A673 (cell line): ENCODE measurements around the gene TFB1M. TPM values are rescaled to one million over a fixed set of nuclear protein-coding genes. Genes with fewer than 3 reads are reported as not detected.
"Not testable (repeated sequence)": the region's sequence is repeated elsewhere in the genome, so short reads cannot be mapped to it uniquely, and the experiment has no call there.

Experiments used
- BruUV-seq: library from RNA; stranded (reverse); fragments of 400-500 nt; replicated peaks from 2 replicates; lab custom pipeline; 2021; lab: Mats Ljungman, UMichigan
- CTCF ChIA-PET: fragments of 300-600 bp; sonication (Branson Sonifier 250); formaldehyde crosslinking; loops from one replicate; lab custom pipeline; 2022; ENCODE audit warnings: antibody characterized with exemption; lab: Charles Lee
- POLR2A ChIA-PET: fragments of 300-600 bp; sonication (Branson Sonifier 250); formaldehyde crosslinking; loops from one replicate; lab custom pipeline; 2022; ENCODE audit warnings: antibody characterized with exemption; ENCODE audit not compliant: low non-redundant PET; lab: Charles Lee
- DNase-seq: peaks from one replicate; pipeline ENCODE4 v3.0.0-alpha.2; 2015; ENCODE audit warnings: low spot score
- H3K27ac ChIP-seq: fragments of 200-600 bp; sonication (generic); 2 replicates; pipeline ENCODE4 v1.5.1; 2016; ENCODE audit warnings: mixed run types, low read depth, mild to moderate bottlenecking, mixed read lengths, antibody characterized with exemption, low read length; ENCODE audit not compliant: poor library complexity, severe bottlenecking
- H3K27me3 ChIP-seq: fragments of 200-600 bp; sonication (generic); replicated peaks from 2 replicates; pipeline ENCODE4 v1.6.1; 2017; ENCODE audit warnings: mixed run types, low read depth, mild to moderate bottlenecking, mixed read lengths, antibody characterized with exemption, low read length; ENCODE audit not compliant: insufficient read depth, poor library complexity
- H3K36me3 ChIP-seq: fragments of 200-600 bp; sonication (generic); 2 replicates; pipeline ENCODE4 v1.6.1; 2016; ENCODE audit warnings: mixed run types, mild to moderate bottlenecking, mixed read lengths, antibody characterized with exemption, low read length; ENCODE audit not compliant: insufficient read depth, poor library complexity, severe bottlenecking
- H3K4me1 ChIP-seq: fragments of 200-600 bp; sonication (generic); 2 replicates; pipeline ENCODE4 v1.6.1; 2017; ENCODE audit warnings: mixed run types, mild to moderate bottlenecking, mixed read lengths, antibody characterized with exemption, low read length; ENCODE audit not compliant: insufficient read depth, poor library complexity, severe bottlenecking
- H3K4me3 ChIP-seq: fragments of 200-600 bp; sonication (generic); 2 replicates; pipeline ENCODE4 v1.5.1; 2016; ENCODE audit warnings: low read depth, mixed run types, mild to moderate bottlenecking, mixed read lengths, low read length; ENCODE audit not compliant: poor library complexity, severe bottlenecking
- H3K9me3 ChIP-seq: fragments of 200-600 bp; sonication (generic); 2 replicates; pipeline ENCODE4 v1.6.1; 2016; ENCODE audit warnings: mixed run types, low read depth, mild to moderate bottlenecking, mixed read lengths, antibody characterized with exemption, low read length; ENCODE audit not compliant: poor library complexity, severe bottlenecking
- EZH2 ChIP-seq: fragments of 200-600 bp; sonication (generic); IDR thresholded peaks from 2 replicates; pipeline ENCODE4 v1.6.1; 2017; ENCODE audit warnings: borderline replicate concordance, low read depth, mild to moderate bottlenecking, mixed read lengths, antibody characterized with exemption, low read length; ENCODE audit not compliant: poor library complexity, severe bottlenecking
- intact Hi-C: fragments of 100-400 bp; cut with micrococcal nuclease; formaldehyde crosslinking; loops from one replicate; pipeline ENCODE4 v1.10.0; 2022; ENCODE audit not compliant: unreplicated experiment
- total RNA-seq: library from RNA; stranded (reverse); gene quantifications from 2 replicates; pipeline ENCODE4 v1.2.3, GENCODE V29; 2021
- TF ChIP-seq, protein P1 (sequence below): fragments of 300-800, 200-600 bp; sonication (generic); conservative IDR thresholded peaks from 2 replicates; pipeline ENCODE4 v1.5.1; 2017; ENCODE audit warnings: low read depth, mild to moderate bottlenecking, antibody characterized with exemption, low read length, moderate library complexity, mixed read lengths

TFB1M gene
- total RNA-seq, 1 experiment from 2014 or later, result 40.3 TPM

- H3K36me3 ChIP-seq, result no peaks in the 10 kb centered on the region
- no peak for DNase-seq
- TF ChIP-seq, protein P1, sequence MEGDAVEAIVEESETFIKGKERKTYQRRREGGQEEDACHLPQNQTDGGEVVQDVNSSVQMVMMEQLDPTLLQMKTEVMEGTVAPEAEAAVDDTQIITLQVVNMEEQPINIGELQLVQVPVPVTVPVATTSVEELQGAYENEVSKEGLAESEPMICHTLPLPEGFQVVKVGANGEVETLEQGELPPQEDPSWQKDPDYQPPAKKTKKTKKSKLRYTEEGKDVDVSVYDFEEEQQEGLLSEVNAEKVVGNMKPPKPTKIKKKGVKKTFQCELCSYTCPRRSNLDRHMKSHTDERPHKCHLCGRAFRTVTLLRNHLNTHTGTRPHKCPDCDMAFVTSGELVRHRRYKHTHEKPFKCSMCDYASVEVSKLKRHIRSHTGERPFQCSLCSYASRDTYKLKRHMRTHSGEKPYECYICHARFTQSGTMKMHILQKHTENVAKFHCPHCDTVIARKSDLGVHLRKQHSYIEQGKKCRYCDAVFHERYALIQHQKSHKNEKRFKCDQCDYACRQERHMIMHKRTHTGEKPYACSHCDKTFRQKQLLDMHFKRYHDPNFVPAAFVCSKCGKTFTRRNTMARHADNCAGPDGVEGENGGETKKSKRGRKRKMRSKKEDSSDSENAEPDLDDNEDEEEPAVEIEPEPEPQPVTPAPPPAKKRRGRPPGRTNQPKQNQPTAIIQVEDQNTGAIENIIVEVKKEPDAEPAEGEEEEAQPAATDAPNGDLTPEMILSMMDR, result no peak
- no peak for TF ChIP-seq EZH2
- no peaks in the 10 kb centered on the region for H3K4me1 ChIP-seq
- no peaks in the 10 kb centered on the region for H3K27me3 ChIP-seq
- BruUV-seq, result no TSS peak
- CTCF ChIA-PET, result no interaction called here
- H3K27ac ChIP-seq, result no peak overlapping the region
- POLR2A ChIA-PET, result no interaction called here
- H3K9me3 ChIP-seq, result no peaks in the 10 kb centered on the region
- intact Hi-C loops, result no loop called here
- H3K4me3 ChIP-seq, result no peak overlapping the region
Measured at GRCh38 chr6:155234167-155234566, 80.1 kb downstream of the TFB1M start.

DNA sequence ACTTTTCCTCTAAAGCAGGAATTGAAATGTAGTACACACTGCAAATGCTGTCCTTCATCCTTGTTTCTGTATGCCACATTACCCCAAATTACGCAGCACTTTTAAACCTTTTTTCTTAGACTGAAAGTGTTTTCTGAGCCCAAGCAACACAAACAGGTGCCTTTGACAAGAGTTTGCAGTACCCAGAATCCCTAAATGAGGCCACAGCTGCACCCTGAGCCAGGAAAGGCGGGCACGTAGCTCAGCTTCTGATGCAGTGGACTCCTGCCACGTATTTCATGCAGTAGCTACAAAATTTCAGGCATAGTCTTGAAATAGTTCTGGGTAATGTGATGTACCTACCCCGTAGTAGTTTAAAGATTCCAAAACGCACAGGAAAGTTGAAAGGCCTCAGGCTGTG, 81.4 kb downstream of the TFB1M start:
- DNase-seq, result no peak
- no peak for TF ChIP-seq EZH2
- TF ChIP-seq, protein P1, result no peak
- no peaks in the 10 kb centered on the region for H3K36me3 ChIP-seq
- POLR2A ChIA-PET, result interaction anchor here (0.7 kb wide), 1 partner anchor 115 kb away, joined by 3 read pairs; no protein-coding TSS in a partner anchor
- intact Hi-C loops, result no loop called here
- no peak overlapping the region for H3K4me3 ChIP-seq
- no TSS peak for BruUV-seq
- no peaks in the 10 kb centered on the region for H3K27me3 ChIP-seq
- no peaks in the 10 kb centered on the region for H3K9me3 ChIP-seq
- H3K27ac ChIP-seq, result no peak overlapping the region
- H3K4me1 ChIP-seq, result no peaks in the 10 kb centered on the region
- CTCF ChIA-PET, result no interaction called here

DNA sequence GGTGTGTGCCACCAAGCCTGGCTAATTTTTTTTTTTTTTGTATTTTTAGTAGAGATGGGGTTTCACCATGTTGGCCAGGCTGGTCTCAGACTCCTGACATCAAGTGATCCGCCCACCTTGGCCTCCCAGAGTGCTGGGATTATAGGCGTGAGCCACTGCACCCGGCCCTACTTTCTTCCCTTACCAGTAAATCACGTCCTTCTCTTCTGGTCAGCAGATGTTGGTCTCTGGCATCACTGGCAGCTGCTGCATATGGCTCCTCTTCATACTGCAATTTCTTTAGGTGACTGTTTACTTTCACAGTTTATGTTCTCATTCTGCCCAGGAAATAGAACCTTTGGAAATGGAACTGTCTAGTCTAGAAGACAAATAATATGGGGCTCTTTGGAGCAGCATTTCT, 83.3 kb downstream of the TFB1M start:
- DNase-seq, BruUV-seq, intact Hi-C loops, H3K27ac ChIP-seq, H3K4me3 ChIP-seq, H3K27me3 ChIP-seq, POLR2A ChIA-PET, H3K36me3 ChIP-seq, H3K4me1 ChIP-seq, H3K9me3 ChIP-seq, CTCF ChIA-PET: not testable (repeated sequence)

GRCh38 chr6:155228546-155229166, 85.6 kb downstream of the TFB1M start:
- no peak overlapping the region for H3K4me3 ChIP-seq
- intact Hi-C loops, result no loop called here
- TF ChIP-seq, protein P1, result no peak
- no peak for TF ChIP-seq EZH2
- DNase-seq, result no peak
- no peak overlapping the region for H3K27ac ChIP-seq
- ChIA-PET CTCF (no interaction called here), POLR2A (no interaction called here)
- H3K9me3 ChIP-seq, result no peaks in the 10 kb centered on the region
- H3K36me3 ChIP-seq, result no peaks in the 10 kb centered on the region
- no TSS peak for BruUV-seq
- H3K27me3 ChIP-seq, result no peaks in the 10 kb centered on the region
- no peaks in the 10 kb centered on the region for H3K4me1 ChIP-seq
